OCI-LY3 (cell line): ENCODE data around the gene SCIN.
"Not testable (repeated sequence)": the region's sequence is repeated elsewhere in the genome, so short reads cannot be mapped to it uniquely, and the experiment has no call there.

Experiments used
- H2AFZ ChIP-seq: fragments of 200-600, 300-600 bp; shearing (Covaris generic); 2 replicates; pipeline ENCODE4 v1.6.0; 2014; ENCODE audit warnings: antibody characterized with exemption, low read depth, low read length
- H3K27ac ChIP-seq: fragments of 200-600, 300-600 bp; sonication (generic); 2 replicates; pipeline ENCODE4 v1.5.1; 2014; ENCODE audit warnings: mild to moderate bottlenecking, low read length, moderate library complexity, mixed read lengths
- H3K27me3 ChIP-seq: fragments of 200-600, 300-600 bp; sonication (generic); 2 replicates; pipeline ENCODE4 v1.6.1; 2014; ENCODE audit warnings: low read depth, low read length, mixed read lengths
- H3K36me3 ChIP-seq: fragments of 200-600, 300-600 bp; sonication (generic); replicated peaks from 2 replicates; pipeline ENCODE3; 2014; ENCODE audit warnings: low read depth, low read length, mixed read lengths
- H3K4me1 ChIP-seq: fragments of 300-600, 200-600 bp; sonication (generic); 2 replicates; pipeline ENCODE4 v1.6.1; 2014; ENCODE audit warnings: low read length, mixed read lengths
- H3K4me2 ChIP-seq: fragments of 200-600, 300-600 bp; sonication (generic); 2 replicates; pipeline ENCODE4 v1.6.1; 2014; ENCODE audit warnings: low read length, mixed read lengths
- H3K4me3 ChIP-seq: fragments of 300-600, 200-600 bp; sonication (generic); 2 replicates; pipeline ENCODE4 v1.5.1; 2014; ENCODE audit warnings: antibody characterized with exemption, mild to moderate bottlenecking, low read length, moderate library complexity
- H3K79me2 ChIP-seq: fragments of 300-600, 200-600 bp; shearing (Covaris generic); 2 replicates; pipeline ENCODE4 v1.6.1; 2014; ENCODE audit warnings: mild to moderate bottlenecking, low read length, mixed read lengths
- H3K9ac ChIP-seq: fragments of 300-600, 200-600 bp; shearing (Covaris generic); 2 replicates; pipeline ENCODE4 v1.6.0; 2014; ENCODE audit warnings: mild to moderate bottlenecking, low read length, moderate library complexity
- H3K9me3 ChIP-seq: fragments of 200-600, 300-600 bp; shearing (Covaris generic); 2 replicates; pipeline ENCODE4 v1.6.1; 2014; ENCODE audit warnings: low read length, mixed read lengths; ENCODE audit not compliant: insufficient read depth
- H4K20me1 ChIP-seq: fragments of 200-600, 300-600 bp; sonication (generic); 2 replicates; pipeline ENCODE4 v1.6.1; 2016; ENCODE audit warnings: low read length, mixed read lengths; ENCODE audit not compliant: insufficient read depth
- EZH2phosphoT487 ChIP-seq: fragments of 200-600 bp; shearing (Covaris generic); IDR thresholded peaks from 2 replicates; pipeline ENCODE4 v1.6.1; 2018; ENCODE audit warnings: antibody characterized with exemption, mixed run types, low read depth
- TF ChIP-seq, protein P1 (sequence below): fragments of 200-600, 300-600 bp; sonication (generic); IDR thresholded peaks from 2 replicates; pipeline ENCODE4 v1.5.1; 2014; ENCODE audit warnings: antibody characterized with exemption, low read length, low read depth

Gene SCIN

DNA sequence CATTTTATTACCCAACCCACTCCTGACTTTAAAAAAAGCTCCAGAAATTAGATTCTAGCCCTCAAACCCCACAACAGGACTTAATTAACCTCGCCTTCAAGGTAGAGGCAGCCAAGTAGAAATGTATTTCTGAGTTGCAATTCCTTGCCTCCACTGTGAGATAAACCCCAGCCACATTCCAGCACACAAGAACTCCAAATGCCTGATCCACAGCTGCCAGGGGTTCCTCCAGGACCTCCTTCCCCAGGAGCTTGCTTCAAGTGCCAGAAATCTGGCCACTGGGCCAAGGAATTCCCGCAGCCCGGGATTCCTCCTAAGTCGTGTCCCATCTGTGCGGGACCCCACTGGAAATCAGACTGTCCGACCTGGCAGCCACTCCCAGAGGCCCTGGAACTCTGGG is 91.1 kb downstream of the SCIN start:
- no peak overlapping the region for H3K4me3 ChIP-seq
- H3K4me2 ChIP-seq, result no peak overlapping the region
- no peak for TF ChIP-seq EZH2phosphoT487
- TF ChIP-seq, protein P1, sequence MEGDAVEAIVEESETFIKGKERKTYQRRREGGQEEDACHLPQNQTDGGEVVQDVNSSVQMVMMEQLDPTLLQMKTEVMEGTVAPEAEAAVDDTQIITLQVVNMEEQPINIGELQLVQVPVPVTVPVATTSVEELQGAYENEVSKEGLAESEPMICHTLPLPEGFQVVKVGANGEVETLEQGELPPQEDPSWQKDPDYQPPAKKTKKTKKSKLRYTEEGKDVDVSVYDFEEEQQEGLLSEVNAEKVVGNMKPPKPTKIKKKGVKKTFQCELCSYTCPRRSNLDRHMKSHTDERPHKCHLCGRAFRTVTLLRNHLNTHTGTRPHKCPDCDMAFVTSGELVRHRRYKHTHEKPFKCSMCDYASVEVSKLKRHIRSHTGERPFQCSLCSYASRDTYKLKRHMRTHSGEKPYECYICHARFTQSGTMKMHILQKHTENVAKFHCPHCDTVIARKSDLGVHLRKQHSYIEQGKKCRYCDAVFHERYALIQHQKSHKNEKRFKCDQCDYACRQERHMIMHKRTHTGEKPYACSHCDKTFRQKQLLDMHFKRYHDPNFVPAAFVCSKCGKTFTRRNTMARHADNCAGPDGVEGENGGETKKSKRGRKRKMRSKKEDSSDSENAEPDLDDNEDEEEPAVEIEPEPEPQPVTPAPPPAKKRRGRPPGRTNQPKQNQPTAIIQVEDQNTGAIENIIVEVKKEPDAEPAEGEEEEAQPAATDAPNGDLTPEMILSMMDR, result no peak
- H3K36me3 ChIP-seq, result no peaks in the 10 kb centered on the region
- no peaks in the 10 kb centered on the region for H3K79me2 ChIP-seq
- no peaks in the 10 kb centered on the region for H3K27me3 ChIP-seq
- H4K20me1 ChIP-seq, result no peaks in the 10 kb centered on the region
- H3K27ac ChIP-seq, result no peak overlapping the region
- H2AFZ ChIP-seq, result no peak overlapping the region
- no peaks in the 10 kb centered on the region for H3K4me1 ChIP-seq
- H3K9me3 ChIP-seq, result no peaks in the 10 kb centered on the region
- no peak overlapping the region for H3K9ac ChIP-seq

DNA sequence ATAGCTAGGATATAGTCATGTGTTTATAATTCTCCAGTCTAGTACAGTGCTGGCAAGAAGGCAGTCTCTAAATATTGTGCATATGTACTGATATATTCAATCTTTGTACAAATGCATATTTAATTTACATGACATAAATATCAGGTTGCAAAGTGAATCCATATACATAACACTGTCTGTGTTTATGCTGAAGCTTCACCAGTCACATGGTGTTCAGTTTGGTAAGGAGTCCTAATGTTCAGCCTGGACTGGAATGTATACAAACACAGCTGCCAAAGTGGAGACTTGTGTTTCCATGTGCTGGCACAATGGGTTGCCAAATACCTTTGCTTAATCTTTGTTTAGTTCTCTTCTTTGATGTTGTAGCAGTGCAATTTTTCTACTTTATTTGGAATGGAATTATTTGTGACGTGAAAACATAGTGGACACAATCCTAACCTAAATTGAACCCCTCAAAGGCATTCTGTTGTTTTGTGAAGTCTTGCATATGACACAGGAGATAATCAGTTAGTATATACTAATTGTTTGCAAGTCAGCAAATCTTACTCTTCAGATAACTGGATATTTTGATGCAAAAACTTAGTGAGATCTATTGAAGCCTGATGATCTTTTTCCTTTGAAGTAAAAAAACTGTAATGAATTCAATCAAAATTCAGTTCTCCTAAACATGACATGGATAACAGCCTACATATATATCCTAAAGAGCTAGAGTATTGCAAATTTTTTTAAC is 99.6 kb downstream of the SCIN start:
- H3K4me2 ChIP-seq, result no peak overlapping the region
- no peak overlapping the region for H3K9ac ChIP-seq
- TF ChIP-seq, protein P1, result no peak
- no peak for TF ChIP-seq EZH2phosphoT487
- no peaks in the 10 kb centered on the region for H3K79me2 ChIP-seq
- H3K4me3 ChIP-seq, result no peak overlapping the region
- no peaks in the 10 kb centered on the region for H3K9me3 ChIP-seq
- no peak overlapping the region for H3K27ac ChIP-seq
- H3K4me1 ChIP-seq, result peaks cover 4% of the 10 kb centered on the region; the same call in 1 of the 2 replicates
- no peaks in the 10 kb centered on the region for H4K20me1 ChIP-seq
- no peak overlapping the region for H2AFZ ChIP-seq
- no peaks in the 10 kb centered on the region for H3K27me3 ChIP-seq
- H3K36me3 ChIP-seq, result no peaks in the 10 kb centered on the region

DNA sequence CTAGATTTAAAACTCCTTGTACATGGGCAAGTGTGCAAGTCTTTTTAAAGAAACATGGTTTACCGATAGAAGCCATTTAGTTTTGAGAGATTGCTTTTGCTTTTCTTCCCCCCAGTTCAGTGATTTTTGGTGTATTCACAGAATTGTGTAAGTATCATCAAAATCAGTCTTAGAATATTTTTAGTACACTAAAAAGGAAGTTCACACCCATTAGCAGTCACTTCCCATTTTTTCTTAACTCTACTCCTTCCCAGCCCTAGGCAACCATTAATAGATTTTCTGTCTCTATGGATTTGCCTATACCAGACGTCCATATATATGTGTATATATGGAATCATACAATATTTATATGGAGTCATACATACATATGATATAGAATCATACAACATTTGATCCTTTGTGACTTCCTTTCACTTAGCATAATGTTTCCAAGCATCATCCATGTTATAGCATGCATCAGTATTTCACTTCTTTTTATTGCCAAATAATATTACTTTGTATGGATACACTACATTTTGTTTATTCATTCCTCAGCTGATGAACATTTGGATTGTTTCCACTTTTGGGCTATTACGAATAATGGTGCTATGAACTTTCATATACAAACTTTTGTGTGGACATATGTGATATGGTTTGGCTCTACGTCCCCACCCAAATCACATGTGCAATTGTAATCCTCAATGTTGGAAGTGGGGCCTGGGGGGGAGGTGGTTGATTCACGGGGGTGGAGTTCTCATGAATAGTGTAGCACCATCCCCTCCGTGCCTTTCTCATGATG is 100.4 kb downstream of the SCIN start:
- Histone ChIP-seq H3K27ac (no peak overlapping the region), H3K27me3 (no peaks in the 10 kb centered on the region), H3K4me2 (no peak overlapping the region), H3K79me2 (no peaks in the 10 kb centered on the region), H3K4me3 (no peak overlapping the region), H3K4me1 (peaks cover 4% of the 10 kb centered on the region; the same call in 1 of the 2 replicates), H3K9me3 (no peaks in the 10 kb centered on the region), H3K36me3 (no peaks in the 10 kb centered on the region), H4K20me1 (no peaks in the 10 kb centered on the region), H3K9ac (no peak overlapping the region), H2AFZ (no peak overlapping the region)
- TF ChIP-seq, protein P1, result no peak

DNA sequence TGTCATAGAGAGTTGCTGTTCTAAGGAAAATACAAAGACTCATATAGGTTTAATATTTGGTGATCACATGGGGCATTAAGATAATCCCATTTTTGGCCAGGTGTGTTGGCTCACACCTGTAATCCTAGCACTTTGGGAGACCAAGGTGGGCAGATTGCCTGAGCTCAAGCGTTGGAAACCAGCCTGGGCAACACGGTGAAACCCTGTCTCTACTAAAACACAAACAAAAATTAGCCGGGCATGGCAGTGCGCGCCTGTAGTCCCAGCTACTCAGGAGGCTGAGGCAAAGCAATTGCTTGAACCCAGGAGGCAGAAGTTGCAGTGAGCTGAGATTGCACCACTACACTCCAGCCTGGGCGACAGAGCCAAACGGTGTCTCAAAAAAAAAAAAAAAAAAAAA is 102.9 kb downstream of the SCIN start:
- not testable (repeated sequence) for H2AFZ ChIP-seq, H3K9ac ChIP-seq, H3K4me1 ChIP-seq, H4K20me1 ChIP-seq, H3K9me3 ChIP-seq, H3K36me3 ChIP-seq, H3K27me3 ChIP-seq, H3K4me2 ChIP-seq, H3K79me2 ChIP-seq, H3K27ac ChIP-seq, H3K4me3 ChIP-seq
